HCT116 (cell line): Measurements from ENCODE around the gene SERPINC1.

Experiments
- CBX3 ChIP-seq: IDR thresholded peaks from 2 replicates; pipeline ENCODE4 v1.6.1; 2012; ENCODE audit warnings: low read depth
- JUND ChIP-seq: IDR thresholded peaks from 2 replicates; pipeline ENCODE4 v1.6.1; 2012
- POLR2A ChIP-seq: IDR thresholded peaks from 2 replicates; pipeline ENCODE4 v1.7.0; 2011; ENCODE audit warnings: borderline replicate concordance; ENCODE audit not compliant: insufficient read depth, insufficient read length; ENCODE audit errors: extremely low read depth
- TF ChIP-seq, protein P1 (sequence below), 3 experiments: fragments of 200-600 bp in 1 of 3; sonication (generic) in 1 of 3; IDR thresholded peaks in 2 of 3; conservative IDR thresholded peaks in 1 of 3; 2 replicates each; pipeline ENCODE4 v1.5.1; 2012 to 2017; ENCODE audit warnings: low read depth in 2 of 3, low read length in 2 of 3, antibody characterized with exemption in 1 of 3, borderline replicate concordance in 1 of 3, control low read depth in 1 of 3, mild to moderate bottlenecking in 1 of 3, mixed read lengths in 1 of 3, mixed run types in 1 of 3, moderate library complexity in 1 of 3; ENCODE audit not compliant: insufficient read depth in 1 of 3
- TF ChIP-seq, protein P2 (sequence below): IDR thresholded peaks from 2 replicates; pipeline ENCODE4 v1.6.1; 2012

DNA sequence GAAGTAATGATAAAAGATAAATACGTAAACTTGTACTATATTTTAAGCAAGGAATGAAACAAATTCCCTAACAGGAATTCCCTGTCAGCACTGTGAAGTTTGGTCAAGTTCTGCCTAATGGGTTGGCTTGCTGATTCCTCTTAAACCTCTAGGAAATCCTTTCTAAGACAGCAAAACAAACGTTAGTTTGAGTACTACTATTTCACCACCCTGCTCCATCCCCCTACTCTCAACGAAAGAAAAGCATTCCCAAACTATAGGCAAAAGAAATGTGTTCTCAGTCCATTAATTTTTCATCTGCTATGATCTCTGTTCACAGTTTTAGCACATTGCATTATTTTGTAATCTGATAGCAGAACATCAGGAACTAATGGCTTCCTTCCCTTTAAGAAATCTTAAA is 16.1 kb downstream of the SERPINC1 start:
- TF ChIP-seq, protein P1, sequence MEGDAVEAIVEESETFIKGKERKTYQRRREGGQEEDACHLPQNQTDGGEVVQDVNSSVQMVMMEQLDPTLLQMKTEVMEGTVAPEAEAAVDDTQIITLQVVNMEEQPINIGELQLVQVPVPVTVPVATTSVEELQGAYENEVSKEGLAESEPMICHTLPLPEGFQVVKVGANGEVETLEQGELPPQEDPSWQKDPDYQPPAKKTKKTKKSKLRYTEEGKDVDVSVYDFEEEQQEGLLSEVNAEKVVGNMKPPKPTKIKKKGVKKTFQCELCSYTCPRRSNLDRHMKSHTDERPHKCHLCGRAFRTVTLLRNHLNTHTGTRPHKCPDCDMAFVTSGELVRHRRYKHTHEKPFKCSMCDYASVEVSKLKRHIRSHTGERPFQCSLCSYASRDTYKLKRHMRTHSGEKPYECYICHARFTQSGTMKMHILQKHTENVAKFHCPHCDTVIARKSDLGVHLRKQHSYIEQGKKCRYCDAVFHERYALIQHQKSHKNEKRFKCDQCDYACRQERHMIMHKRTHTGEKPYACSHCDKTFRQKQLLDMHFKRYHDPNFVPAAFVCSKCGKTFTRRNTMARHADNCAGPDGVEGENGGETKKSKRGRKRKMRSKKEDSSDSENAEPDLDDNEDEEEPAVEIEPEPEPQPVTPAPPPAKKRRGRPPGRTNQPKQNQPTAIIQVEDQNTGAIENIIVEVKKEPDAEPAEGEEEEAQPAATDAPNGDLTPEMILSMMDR (IDR thresholded peaks at IDR 0.05 in 2 of 3, conservative IDR thresholded peaks at IDR 0.05 in 1 of 3; ENCODE audit: borderline replicate concordance in 1 of 3, insufficient read depth in 1 of 3, low read depth in 2 of 3, low read length in 2 of 3) = no peak
- TF ChIP-seq CBX3 (no peak), POLR2A (no peak), JUND (no peak)
- TF ChIP-seq, protein P2, sequence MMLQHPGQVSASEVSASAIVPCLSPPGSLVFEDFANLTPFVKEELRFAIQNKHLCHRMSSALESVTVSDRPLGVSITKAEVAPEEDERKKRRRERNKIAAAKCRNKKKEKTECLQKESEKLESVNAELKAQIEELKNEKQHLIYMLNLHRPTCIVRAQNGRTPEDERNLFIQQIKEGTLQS = no peak
